ENCODE data around the gene FAM200C.

The FAM200C gene

GRCh38 chr5:160435532-160435931 lies 35.7 kb upstream of the FAM200C start:
- H3K4me3 ChIP-seq (ENCODE audit: low read depth, low read length) = no peak overlapping the region
- TF ChIP-seq CTCF (IDR thresholded peaks at IDR 0.05; ENCODE audit: insufficient read depth, low read depth, low read length, missing control alignments) = no peak
- no peak for DNase-seq (ENCODE audit: low read depth)

GRCh38 chr5:160434022-160434531 lies 34.2 kb upstream of the FAM200C start:
- H3K4me3 ChIP-seq (ENCODE audit: low read depth, low read length) = peak overlapping the region; percentile 40
- no peak for TF ChIP-seq CTCF (IDR thresholded peaks at IDR 0.05; ENCODE audit: insufficient read depth, low read depth, low read length, missing control alignments)
- DNase-seq (ENCODE audit: low read depth) = peak; percentile 88

- TF ChIP-seq CTCF (IDR thresholded peaks at IDR 0.05; ENCODE audit: insufficient read depth, low read depth, low read length, missing control alignments) = no peak
- DNase-seq (ENCODE audit: low read depth) = no peak
- H3K4me3 ChIP-seq (ENCODE audit: low read depth, low read length) = no peak overlapping the region
These were observed 32.9 kb upstream of the FAM200C start for GRCh38 chr5:160432787-160433186.

- TF ChIP-seq CTCF (IDR thresholded peaks at IDR 0.05; ENCODE audit: insufficient read depth, low read depth, low read length, missing control alignments) = no peak
- DNase-seq (ENCODE audit: low read depth) = no peak
- no peak overlapping the region for H3K4me3 ChIP-seq (ENCODE audit: low read depth, low read length)
These were observed 32.3 kb upstream of the FAM200C start for GRCh38 chr5:160432196-160432595.

GRCh38 chr5:160427607-160428006 lies 27.8 kb upstream of the FAM200C start:
- DNase-seq (ENCODE audit: low read depth) = no peak
- H3K4me3 ChIP-seq (ENCODE audit: low read depth, low read length) = no peak overlapping the region
- TF ChIP-seq CTCF (IDR thresholded peaks at IDR 0.05; ENCODE audit: insufficient read depth, low read depth, low read length, missing control alignments) = no peak

GRCh38 chr5:160423099-160423498 lies 23.2 kb upstream of the FAM200C start:
- DNase-seq (ENCODE audit: low read depth) = peak; percentile 36
- no peak for TF ChIP-seq CTCF (IDR thresholded peaks at IDR 0.05; ENCODE audit: insufficient read depth, low read depth, low read length, missing control alignments)
- H3K4me3 ChIP-seq (ENCODE audit: low read depth, low read length) = peak overlapping the region; percentile 74

GRCh38 chr5:160421625-160422258 lies 21.9 kb upstream of the FAM200C start, which contains the start of gene PTTG1:
TSS of gene PTTG1 (plus strand) at chr5:160421855. CDS start at chr5:160422313, 458 bp downstream.
- TF ChIP-seq CTCF (IDR thresholded peaks at IDR 0.05; ENCODE audit: insufficient read depth, low read depth, low read length, missing control alignments) = no peak
- H3K4me3 ChIP-seq (ENCODE audit: low read depth, low read length) = peak within 1 kb of the TSS; percentile 74
- peak; percentile 96 for DNase-seq (ENCODE audit: low read depth)
